PFSK-1 (cell line): ENCODE measurements around the gene MPIG6B.

ENCODE experiments used
- FOXP2 ChIP-seq: optimal IDR thresholded peaks from 2 replicates; pipeline ENCODE3; 2011; ENCODE audit warnings: borderline replicate concordance, control low read depth, inconsistent platforms; ENCODE audit not compliant: insufficient read depth; ENCODE audit errors: extremely low read length, extremely low read depth
- POLR2AphosphoS5 ChIP-seq: IDR thresholded peaks from 2 replicates; pipeline ENCODE4 v1.6.1; 2012; ENCODE audit warnings: low read depth, mild to moderate bottlenecking, control low read depth, low read length, moderate library complexity
- REST ChIP-seq, 2 experiments: IDR thresholded peaks; 2 replicates each; pipeline versions ENCODE4 v1.6.1 to v1.8.0; 2011 to 2012; ENCODE audit warnings: low read depth in 2 of 2, low read length in 2 of 2, control low read depth in 1 of 2, inconsistent platforms in 1 of 2, mild to moderate bottlenecking in 1 of 2, moderate library complexity in 1 of 2; ENCODE audit not compliant: insufficient read depth in 1 of 2
- SIN3A ChIP-seq: IDR thresholded peaks from 2 replicates; pipeline ENCODE4 v1.6.1; 2012; ENCODE audit warnings: mild to moderate bottlenecking, low read length, moderate library complexity, borderline replicate concordance; ENCODE audit not compliant: insufficient read depth
- TAF1 ChIP-seq: IDR thresholded peaks from 2 replicates; pipeline ENCODE4 v1.6.1; 2012; ENCODE audit warnings: low read length, control low read depth, borderline replicate concordance; ENCODE audit not compliant: insufficient read depth

Gene MPIG6B

GRCh38 chr6:31734821-31735406 is 11.7 kb downstream of the MPIG6B start:
- TF ChIP-seq TAF1: peak; percentile 74; the same call in 1 of the 2 replicates
- TF ChIP-seq SIN3A: peak; percentile 98; the same call in 1 of the 2 replicates
- TF ChIP-seq REST (IDR thresholded peaks at IDR 0.05; ENCODE audit: insufficient read depth in 1 of 2, low read depth in 2 of 2, low read length in 2 of 2): no peak
- TF ChIP-seq POLR2AphosphoS5: peak; percentile 36
- peak; percentile 74 for TF ChIP-seq FOXP2

- TF ChIP-seq TAF1 (peak; percentile 76; the same call in 1 of the 2 replicates), SIN3A (0 out of 2 replicates have a peak, but pooled peaks have one; percentile 2), REST (IDR thresholded peaks at IDR 0.05; ENCODE audit: insufficient read depth in 1 of 2, low read depth in 2 of 2, low read length in 2 of 2) (no peak), POLR2AphosphoS5 (peak; percentile 94)
Measured at GRCh38 chr6:31736021-31736767, 13.0 kb downstream of the MPIG6B start, which contains the start of gene CLIC1. Gene CLIC1 (minus strand): TSS chr6:31736530. CDS start chr6:31736300, 230 bp downstream.

GRCh38 chr6:31736768-31737314 is 13.7 kb downstream of the MPIG6B start:
- TF ChIP-seq POLR2AphosphoS5 (no peak), FOXP2 (no peak)

- no peak for TF ChIP-seq SIN3A
- no peak for TF ChIP-seq FOXP2
- no peak for TF ChIP-seq REST (IDR thresholded peaks at IDR 0.05; ENCODE audit: insufficient read depth in 1 of 2, low read depth in 2 of 2, low read length in 2 of 2)
- no peak for TF ChIP-seq POLR2AphosphoS5
Measured at GRCh38 chr6:31737315-31737990, 14.3 kb downstream of the MPIG6B start.

- TF ChIP-seq REST (IDR thresholded peaks at IDR 0.05; ENCODE audit: insufficient read depth in 1 of 2, low read depth in 2 of 2, low read length in 2 of 2): 0 out of 4 replicates have a peak, but pooled peaks of 1 of the 2 experiments have one; percentile 20
- 0 out of 2 replicates have a peak, but pooled peaks have one; percentile 11 for TF ChIP-seq SIN3A
- TF ChIP-seq POLR2AphosphoS5: no peak
- TF ChIP-seq TAF1: no peak
- TF ChIP-seq FOXP2: no peak
Measured at GRCh38 chr6:31737991-31738979, 15.1 kb downstream of the MPIG6B start.
